DND-41 (cell line): ENCODE results near the gene PJVK.

Experiments used
- EZH2 ChIP-seq: IDR thresholded peaks from 3 replicates; pipeline ENCODE4 v1.6.1; 2012; ENCODE audit warnings: borderline replicate concordance, low read depth, mild to moderate bottlenecking, moderate library complexity, low read length, inconsistent platforms; ENCODE audit not compliant: severe bottlenecking
- TF ChIP-seq, protein P1 (sequence below): IDR thresholded peaks from 2 replicates; pipeline ENCODE4 v1.5.1; 2012; ENCODE audit warnings: borderline replicate concordance, low read length, moderate library complexity, mild to moderate bottlenecking; ENCODE audit not compliant: poor library complexity, severe bottlenecking; ENCODE audit errors: extremely low read depth

DNA sequence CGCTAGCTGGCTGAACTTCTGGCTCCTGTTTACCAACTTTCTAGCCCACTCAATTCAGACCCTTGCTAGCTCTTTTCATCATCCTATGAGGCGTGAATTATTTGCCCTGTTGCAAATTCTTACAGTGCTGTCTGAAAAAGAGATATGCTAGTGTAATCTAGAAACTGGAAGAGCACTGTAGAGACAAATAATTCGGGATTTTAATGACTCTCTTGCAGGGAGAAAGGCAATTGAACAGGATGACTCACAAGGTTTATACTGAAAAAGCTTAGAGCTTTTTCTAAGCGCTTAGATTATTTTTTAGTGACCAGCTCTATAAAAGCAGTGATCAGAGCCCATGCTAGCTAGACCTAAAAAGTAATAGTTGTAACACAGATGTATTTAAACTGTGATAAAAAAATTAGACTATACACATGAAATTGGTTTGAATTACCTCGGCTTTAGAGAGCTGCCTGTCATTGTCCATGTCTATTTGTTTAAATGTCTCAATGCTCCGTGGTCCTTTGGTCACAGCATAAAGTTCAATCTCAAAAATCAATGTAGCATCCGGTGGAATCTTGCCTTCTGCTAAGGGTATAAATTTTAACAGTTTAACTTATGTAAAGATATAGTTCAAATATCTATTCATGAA is 18.2 kb downstream of the PJVK start:
- TF ChIP-seq, protein P1, sequence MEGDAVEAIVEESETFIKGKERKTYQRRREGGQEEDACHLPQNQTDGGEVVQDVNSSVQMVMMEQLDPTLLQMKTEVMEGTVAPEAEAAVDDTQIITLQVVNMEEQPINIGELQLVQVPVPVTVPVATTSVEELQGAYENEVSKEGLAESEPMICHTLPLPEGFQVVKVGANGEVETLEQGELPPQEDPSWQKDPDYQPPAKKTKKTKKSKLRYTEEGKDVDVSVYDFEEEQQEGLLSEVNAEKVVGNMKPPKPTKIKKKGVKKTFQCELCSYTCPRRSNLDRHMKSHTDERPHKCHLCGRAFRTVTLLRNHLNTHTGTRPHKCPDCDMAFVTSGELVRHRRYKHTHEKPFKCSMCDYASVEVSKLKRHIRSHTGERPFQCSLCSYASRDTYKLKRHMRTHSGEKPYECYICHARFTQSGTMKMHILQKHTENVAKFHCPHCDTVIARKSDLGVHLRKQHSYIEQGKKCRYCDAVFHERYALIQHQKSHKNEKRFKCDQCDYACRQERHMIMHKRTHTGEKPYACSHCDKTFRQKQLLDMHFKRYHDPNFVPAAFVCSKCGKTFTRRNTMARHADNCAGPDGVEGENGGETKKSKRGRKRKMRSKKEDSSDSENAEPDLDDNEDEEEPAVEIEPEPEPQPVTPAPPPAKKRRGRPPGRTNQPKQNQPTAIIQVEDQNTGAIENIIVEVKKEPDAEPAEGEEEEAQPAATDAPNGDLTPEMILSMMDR, result no peak
- no peak for TF ChIP-seq EZH2
